ENCODE results near the gene NDUFS8.

DNA sequence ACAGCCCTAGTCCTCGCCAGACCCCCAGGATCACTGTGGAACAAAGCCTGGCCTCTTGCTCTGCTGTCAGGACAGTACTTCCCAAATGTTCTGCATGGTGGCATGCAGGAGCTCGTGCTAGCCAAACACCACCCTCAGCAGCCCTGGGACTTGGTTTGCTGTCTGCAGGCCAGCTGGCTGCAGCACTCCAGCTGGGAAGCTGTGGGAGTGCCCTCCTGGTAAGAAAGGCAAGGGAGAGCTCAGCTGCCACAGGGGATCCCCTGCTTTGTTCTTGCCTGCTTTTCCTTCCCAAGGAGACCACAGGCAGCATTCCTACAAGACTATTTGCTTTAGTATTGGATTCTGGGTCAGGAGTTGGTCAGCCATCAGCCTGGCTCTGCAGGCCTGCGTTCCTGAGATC lies 36.3 kb downstream of the NDUFS8 start:
- TF ChIP-seq, protein P1, sequence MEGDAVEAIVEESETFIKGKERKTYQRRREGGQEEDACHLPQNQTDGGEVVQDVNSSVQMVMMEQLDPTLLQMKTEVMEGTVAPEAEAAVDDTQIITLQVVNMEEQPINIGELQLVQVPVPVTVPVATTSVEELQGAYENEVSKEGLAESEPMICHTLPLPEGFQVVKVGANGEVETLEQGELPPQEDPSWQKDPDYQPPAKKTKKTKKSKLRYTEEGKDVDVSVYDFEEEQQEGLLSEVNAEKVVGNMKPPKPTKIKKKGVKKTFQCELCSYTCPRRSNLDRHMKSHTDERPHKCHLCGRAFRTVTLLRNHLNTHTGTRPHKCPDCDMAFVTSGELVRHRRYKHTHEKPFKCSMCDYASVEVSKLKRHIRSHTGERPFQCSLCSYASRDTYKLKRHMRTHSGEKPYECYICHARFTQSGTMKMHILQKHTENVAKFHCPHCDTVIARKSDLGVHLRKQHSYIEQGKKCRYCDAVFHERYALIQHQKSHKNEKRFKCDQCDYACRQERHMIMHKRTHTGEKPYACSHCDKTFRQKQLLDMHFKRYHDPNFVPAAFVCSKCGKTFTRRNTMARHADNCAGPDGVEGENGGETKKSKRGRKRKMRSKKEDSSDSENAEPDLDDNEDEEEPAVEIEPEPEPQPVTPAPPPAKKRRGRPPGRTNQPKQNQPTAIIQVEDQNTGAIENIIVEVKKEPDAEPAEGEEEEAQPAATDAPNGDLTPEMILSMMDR (IDR thresholded peaks at IDR 0.05; ENCODE audit: poor library complexity, severe bottlenecking), result no peak
- TF ChIP-seq RAD21 (conservative IDR thresholded peaks at IDR 0.05) (no peak), TAF1 (IDR thresholded peaks at IDR 0.05; ENCODE audit: low read depth) (no peak), MXI1 (conservative IDR thresholded peaks at IDR 0.05; ENCODE audit: poor library complexity, severe bottlenecking) (no peak), POLR2AphosphoS5 (IDR thresholded peaks at IDR 0.05) (no peak)

Data from neural cell (in vitro differentiated cells).